Psoas muscle (tissue), 8 donors: Measurements from ENCODE around the gene BCAS3. TPM values are rescaled to one million over a fixed set of nuclear protein-coding genes. Genes with fewer than 3 reads are reported as not detected.
"Not testable (repeated sequence)": the region's sequence is repeated elsewhere in the genome, so short reads cannot be mapped to it uniquely, and the experiment has no call there.

Experiments used
- ATAC-seq, 4 donors: fragments of 200-7000 bp; cut with Tn5 transposase; one replicate each; pipeline ENCODE4 v1.9.1; 2020; ENCODE audit warnings: moderate library complexity in 3 of 4, mild to moderate bottlenecking in 2 of 4
- DNase-seq, 2 donors: peaks; one replicate each; pipeline ENCODE4 v3.0.0-alpha.2; 2020
- H3K27ac ChIP-seq: fragments of 200-600 bp; one replicate; pipeline ENCODE4 v1.8.0; 2022
- H3K27me3 ChIP-seq, 3 donors: fragments of 200-600 bp in 1 of 3; one replicate each; pipeline versions ENCODE4 v1.6.1 to v1.8.0; 2013 to 2022; ENCODE audit warnings: low read length in 2 of 3, mild to moderate bottlenecking in 2 of 3, moderate library complexity in 1 of 3; ENCODE audit not compliant: insufficient read depth in 3 of 3
- H3K36me3 ChIP-seq, 2 donors: fragments of 200-600 bp in 1 of 2; one replicate each; pipeline versions ENCODE4 v1.6.1 to v1.8.0; 2013 to 2022; ENCODE audit warnings: low read depth in 1 of 2, mild to moderate bottlenecking in 1 of 2, moderate library complexity in 1 of 2; ENCODE audit not compliant: insufficient read depth in 1 of 2
- H3K4me1 ChIP-seq: fragments of 200-600 bp; one replicate; pipeline ENCODE4 v1.8.0; 2022
- H3K4me3 ChIP-seq: fragments of 200-600 bp; one replicate; pipeline ENCODE4 v1.8.0; 2022; ENCODE audit warnings: mild to moderate bottlenecking
- H3K9me3 ChIP-seq: fragments of 200-600 bp; one replicate; pipeline ENCODE4 v1.8.0; 2022
- whole genome bisulfite sequencing, 3 donors: extraction: QIAGEN DNeasy Blood & Tissue Kit; methylation state at CpG; one replicate each; pipeline versions ENCODE4 v1.1.6 to v1.1.7; 2013; 5-methylcytosine and 5-hydroxymethylcytosine counted together
- intact Hi-C, 2 donors: fragments of 100-400 bp; cut with DNase I; formaldehyde crosslinking; loops; one replicate each; pipeline versions ENCODE4 v1.11.0 to v1.14.2; 2022
- polyA plus RNA-seq, 3 donors: library from polyadenylated mRNA; stranded (reverse); fragments of 200-250 nt; gene quantifications; one replicate each; pipeline ENCODE4 v1.2.3, GENCODE V29; 2013
- total RNA-seq, 4 donors: library from RNA; stranded (reverse); fragmentation: NEBNext Ultra II Directional in 2 of 4; extraction: Animal tissue kit (Norgen Biotek cat#: 25700) in 2 of 4; gene quantifications; one replicate each; pipeline versions ENCODE4 v1.2.1 to v1.2.4, GENCODE V29; 2021 to 2023
- TF ChIP-seq, protein P1 (sequence below): fragments of 200-600 bp; IDR thresholded peaks from one replicate; pipeline ENCODE4 v1.8.0; 2022; ENCODE audit warnings: antibody characterized with exemption
- donor health status: healthy with polysubstance abuse.
- donor health status: DM: no; HTN: no; CAD: no; lungs with moderate emphysema.
- donor health status: Bipolar disorder and iron deficiency.
- donor health status: healthy.
- donor health status: DM: yes; HTN: yes; CAD: no.
- donor health status: DM: no; HTN: no; CAD: no.
- donor health status: DM: no; HTN: no; CAD: no.
- donor health status: DM: yes; HTN: yes; CAD: no.

The BCAS3 gene
- total and polyA plus RNA-seq, 7 donors = 2.4 to 28.8 (median 15.0) TPM

DNA sequence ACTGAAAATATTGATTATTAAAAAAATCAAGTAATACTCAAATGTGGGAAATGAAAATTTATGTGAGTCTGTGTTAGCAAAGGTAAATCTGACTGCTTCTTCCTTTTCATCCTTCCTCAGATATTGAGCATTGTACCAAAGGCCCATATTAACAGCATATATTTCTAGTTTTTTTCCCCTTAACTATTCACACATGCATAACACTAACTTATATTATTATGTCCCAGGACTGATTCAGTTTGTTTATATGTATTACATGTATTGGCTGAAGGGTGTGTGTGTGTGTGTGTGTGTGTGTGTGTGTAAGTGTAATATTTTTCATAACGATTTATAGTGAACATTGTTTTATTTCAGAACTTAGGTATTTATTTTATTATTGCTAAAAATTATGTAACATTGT lies 74.2 kb downstream of the BCAS3 start:
- Histone ChIP-seq H3K27me3 (no peaks in the 10 kb centered on the region), H3K4me1 (no peaks in the 10 kb centered on the region), H3K36me3 (no peaks in the 10 kb centered on the region), H3K27ac (no peak overlapping the region), H3K4me3 (no peak overlapping the region), H3K9me3 (peaks cover 17% of the 10 kb centered on the region)
- intact Hi-C loops = no loop called here
- ATAC-seq (no peak), DNase-seq (no peak)
- WGBS, 3 donors = 95 to 97% (median 96%) methylated on average over 1 of the region's 1 CpG
- TF ChIP-seq, protein P1, sequence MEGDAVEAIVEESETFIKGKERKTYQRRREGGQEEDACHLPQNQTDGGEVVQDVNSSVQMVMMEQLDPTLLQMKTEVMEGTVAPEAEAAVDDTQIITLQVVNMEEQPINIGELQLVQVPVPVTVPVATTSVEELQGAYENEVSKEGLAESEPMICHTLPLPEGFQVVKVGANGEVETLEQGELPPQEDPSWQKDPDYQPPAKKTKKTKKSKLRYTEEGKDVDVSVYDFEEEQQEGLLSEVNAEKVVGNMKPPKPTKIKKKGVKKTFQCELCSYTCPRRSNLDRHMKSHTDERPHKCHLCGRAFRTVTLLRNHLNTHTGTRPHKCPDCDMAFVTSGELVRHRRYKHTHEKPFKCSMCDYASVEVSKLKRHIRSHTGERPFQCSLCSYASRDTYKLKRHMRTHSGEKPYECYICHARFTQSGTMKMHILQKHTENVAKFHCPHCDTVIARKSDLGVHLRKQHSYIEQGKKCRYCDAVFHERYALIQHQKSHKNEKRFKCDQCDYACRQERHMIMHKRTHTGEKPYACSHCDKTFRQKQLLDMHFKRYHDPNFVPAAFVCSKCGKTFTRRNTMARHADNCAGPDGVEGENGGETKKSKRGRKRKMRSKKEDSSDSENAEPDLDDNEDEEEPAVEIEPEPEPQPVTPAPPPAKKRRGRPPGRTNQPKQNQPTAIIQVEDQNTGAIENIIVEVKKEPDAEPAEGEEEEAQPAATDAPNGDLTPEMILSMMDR = no peak

DNA sequence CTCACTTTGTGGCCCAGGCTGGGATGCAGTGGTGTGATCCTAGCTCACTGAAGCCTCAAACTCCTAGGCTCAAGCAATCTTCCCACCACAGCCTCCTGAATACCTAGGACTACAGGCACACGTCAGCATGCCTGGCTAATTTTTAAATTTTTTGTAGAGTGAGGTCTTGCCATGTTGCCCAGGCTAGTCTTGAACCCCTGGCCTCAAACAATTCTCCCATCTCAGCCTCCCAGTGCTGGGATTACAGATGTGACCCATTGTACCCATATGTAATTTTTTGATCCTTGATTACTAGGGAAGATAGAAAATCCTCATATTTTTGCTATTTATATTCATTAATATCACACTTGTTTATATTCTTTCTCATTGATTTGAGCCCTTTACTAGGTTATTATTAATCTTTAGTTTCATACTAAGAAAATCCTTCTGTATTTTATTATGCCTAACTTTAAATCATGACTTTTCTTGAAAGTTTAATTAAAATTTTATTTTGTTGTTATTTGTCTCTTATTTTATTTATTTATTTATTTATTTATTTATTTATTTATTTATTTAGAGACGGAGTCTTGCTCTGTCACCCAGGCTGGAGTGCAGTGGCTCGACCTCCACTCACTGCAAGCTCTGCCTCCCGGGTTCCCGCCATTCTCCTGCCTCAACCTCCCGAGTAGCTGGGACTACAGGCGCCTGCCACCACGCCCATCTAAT lies 75.4 kb downstream of the BCAS3 start:
- no peak overlapping the region for H3K4me3 ChIP-seq
- DNase-seq (no peak), ATAC-seq (no peak)
- intact Hi-C loops = no loop called here
- WGBS, 3 donors = 89 to 97% (median 96%) methylated on average over 8 of the region's 8 CpGs
- H3K36me3 ChIP-seq = no peaks in the 10 kb centered on the region
- H3K27ac ChIP-seq = no peak overlapping the region
- TF ChIP-seq, protein P1 = no peak
- H3K9me3 ChIP-seq = peaks cover 17% of the 10 kb centered on the region
- H3K27me3 ChIP-seq = no peaks in the 10 kb centered on the region
- H3K4me1 ChIP-seq = no peaks in the 10 kb centered on the region

DNA sequence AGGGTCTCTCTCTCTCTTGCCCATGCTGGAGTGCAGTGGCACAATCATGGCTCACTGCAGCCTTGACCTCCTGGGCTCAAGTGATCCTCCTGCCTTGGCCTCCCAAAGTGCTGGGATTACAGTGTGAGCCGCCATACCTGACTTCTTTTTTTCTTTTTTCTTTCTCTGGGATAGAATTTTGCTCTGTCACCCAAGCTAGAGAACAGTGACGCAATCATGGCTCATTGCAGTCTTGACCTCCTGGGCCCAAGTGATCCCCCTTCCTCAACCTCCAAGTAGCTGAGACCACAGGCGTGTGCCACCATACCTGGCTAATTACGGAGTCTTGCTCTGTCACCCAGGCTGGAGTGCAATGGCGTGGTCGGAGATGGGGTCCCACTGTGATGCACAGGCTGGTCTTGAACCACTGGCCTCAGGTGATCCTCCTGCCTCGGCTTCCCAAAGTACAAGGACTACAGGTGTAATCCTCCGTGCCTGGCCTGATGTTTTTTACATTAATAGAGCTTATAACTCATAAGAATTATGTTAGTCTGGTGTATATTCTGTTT lies 76.5 kb downstream of the BCAS3 start:
- 67 to 81% (median 70%) methylated on average over 8 of the region's 8 CpGs for WGBS, 3 donors

DNA sequence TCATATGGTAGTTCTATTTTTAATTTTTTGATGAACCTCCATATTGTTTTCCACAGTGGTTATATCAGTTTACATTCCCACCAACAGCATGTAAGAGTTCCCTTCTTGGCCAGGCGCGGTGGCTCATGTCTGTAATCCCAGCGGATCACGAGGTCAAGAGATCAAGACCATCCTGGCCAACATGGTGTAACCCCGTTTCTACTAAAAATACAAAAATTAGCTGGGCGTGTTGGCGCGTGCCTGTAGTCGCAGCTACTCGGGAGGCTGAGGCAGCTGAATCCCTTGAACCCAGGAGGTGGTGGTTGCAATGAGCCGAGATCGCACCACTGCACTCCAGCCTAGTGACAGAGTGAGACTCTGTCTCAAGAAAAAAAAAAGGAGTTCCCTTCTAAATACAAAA lies 79.1 kb downstream of the BCAS3 start:
- H3K27ac ChIP-seq, H3K27me3 ChIP-seq, H3K9me3 ChIP-seq, ATAC-seq, intact Hi-C loops, DNase-seq, H3K4me1 ChIP-seq, H3K36me3 ChIP-seq, H3K4me3 ChIP-seq: not testable (repeated sequence)
- WGBS, 3 donors = 68 to 85% (median 83%) methylated on average over 11 to 12 of the region's 12 CpGs

More for the DNA sequence above, 76.5 kb downstream of the BCAS3 start:
- Histone ChIP-seq H3K27me3 (no peaks in the 10 kb centered on the region), H3K4me3 (no peak overlapping the region), H3K9me3 (peaks cover 17% of the 10 kb centered on the region), H3K4me1 (no peaks in the 10 kb centered on the region), H3K36me3 (no peaks in the 10 kb centered on the region), H3K27ac (no peak overlapping the region)
- DNase-seq (no peak), ATAC-seq (no peak)
- intact Hi-C loops = no loop called here
- TF ChIP-seq, protein P1 = no peak

DNA sequence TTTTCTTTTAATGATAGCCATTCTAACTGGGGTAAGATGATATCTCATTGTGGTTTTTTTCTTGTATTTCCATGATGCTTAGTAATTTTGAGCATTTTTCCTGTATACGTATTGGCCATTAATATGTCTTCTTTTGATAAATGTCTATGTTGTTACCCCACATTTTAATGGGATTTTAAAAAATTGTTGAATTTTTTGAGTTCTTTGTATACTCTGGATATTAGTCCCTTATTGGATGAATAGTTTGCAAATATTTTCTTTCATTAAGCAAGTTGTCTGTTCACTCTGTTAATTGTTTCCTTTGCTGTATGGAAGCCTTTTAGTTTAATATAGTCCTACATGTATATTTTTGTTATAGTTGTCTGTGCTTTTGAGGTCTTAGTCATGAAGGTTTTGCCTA lies 79.8 kb downstream of the BCAS3 start:
- Histone ChIP-seq H3K4me1 (no peaks in the 10 kb centered on the region), H3K9me3 (no peaks in the 10 kb centered on the region), H3K4me3 (no peak overlapping the region), H3K36me3 (no peaks in the 10 kb centered on the region), H3K27ac (no peak overlapping the region), H3K27me3 (no peaks in the 10 kb centered on the region)
- no peak for ATAC-seq
- WGBS, 3 donors = 94 to 98% (median 97%) methylated on average over 1 of the region's 1 CpG
- no peak for DNase-seq
- TF ChIP-seq, protein P1 = no peak
- intact Hi-C loops = no loop called here
